IPS-NIHi7 (cell line): ENCODE results near the gene NAPSA.

Source experiments
- DNase-seq: peaks from one replicate; pipeline ENCODE4 v3.0.0; 2012; ENCODE audit warnings: mixed read lengths; ENCODE audit errors: extremely low spot score

NAPSA gene

GRCh38 chr19:50384685-50385535 lies 19.5 kb upstream of the NAPSA start:
- no peak for DNase-seq

DNA sequence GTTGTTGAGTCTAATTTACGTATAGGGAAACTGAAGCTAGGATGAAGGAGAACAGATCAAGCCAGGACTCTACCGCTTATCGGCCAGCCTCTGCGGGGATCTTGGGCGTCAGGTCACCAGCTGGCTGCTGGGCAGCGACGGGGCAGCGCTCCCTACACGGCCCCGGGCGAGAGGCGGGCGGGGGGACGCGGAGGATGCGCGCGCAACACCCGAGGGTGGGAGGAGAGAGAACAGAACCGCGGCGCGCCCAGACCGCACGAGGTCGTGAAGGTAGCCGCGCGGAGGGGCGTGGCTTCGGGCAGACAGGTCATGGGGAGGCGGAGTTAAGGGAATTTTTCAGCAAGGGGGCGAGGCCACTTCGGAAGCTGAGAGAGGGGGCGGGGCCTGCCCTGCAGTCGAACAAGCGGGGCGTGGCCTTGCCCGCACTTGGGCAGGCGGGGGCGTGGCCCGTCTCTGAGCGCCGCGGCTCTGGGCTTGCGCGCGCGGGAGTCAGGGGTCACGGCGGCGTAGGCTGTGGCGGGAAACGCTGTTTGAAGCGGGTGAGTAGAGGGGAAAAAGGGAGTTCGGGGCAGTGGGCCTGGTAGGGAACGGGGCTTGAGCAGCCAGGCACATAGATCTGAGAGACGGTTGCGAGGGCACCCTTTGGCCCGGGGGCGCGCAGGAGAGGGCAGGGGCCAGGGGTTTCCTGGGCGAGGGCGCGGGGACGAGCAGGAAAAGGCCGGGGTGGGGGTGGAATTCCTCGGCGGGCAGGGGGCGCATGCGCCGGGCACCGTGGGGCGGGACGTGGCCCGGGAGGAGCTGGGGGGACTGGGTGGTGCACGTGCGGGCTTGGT lies 18.6 kb upstream of the NAPSA start, which contains the start of gene POLD1:
TSS of gene POLD1 (plus strand) at position 496 of the 833 bp plus-strand sequence. CDS start 14,505 bp downstream, outside the sequence.
- DNase-seq, result peak; percentile 98

GRCh38 chr19:50383001-50383851 lies 17.8 kb upstream of the NAPSA start:
- DNase-seq, result no peak

DNA sequence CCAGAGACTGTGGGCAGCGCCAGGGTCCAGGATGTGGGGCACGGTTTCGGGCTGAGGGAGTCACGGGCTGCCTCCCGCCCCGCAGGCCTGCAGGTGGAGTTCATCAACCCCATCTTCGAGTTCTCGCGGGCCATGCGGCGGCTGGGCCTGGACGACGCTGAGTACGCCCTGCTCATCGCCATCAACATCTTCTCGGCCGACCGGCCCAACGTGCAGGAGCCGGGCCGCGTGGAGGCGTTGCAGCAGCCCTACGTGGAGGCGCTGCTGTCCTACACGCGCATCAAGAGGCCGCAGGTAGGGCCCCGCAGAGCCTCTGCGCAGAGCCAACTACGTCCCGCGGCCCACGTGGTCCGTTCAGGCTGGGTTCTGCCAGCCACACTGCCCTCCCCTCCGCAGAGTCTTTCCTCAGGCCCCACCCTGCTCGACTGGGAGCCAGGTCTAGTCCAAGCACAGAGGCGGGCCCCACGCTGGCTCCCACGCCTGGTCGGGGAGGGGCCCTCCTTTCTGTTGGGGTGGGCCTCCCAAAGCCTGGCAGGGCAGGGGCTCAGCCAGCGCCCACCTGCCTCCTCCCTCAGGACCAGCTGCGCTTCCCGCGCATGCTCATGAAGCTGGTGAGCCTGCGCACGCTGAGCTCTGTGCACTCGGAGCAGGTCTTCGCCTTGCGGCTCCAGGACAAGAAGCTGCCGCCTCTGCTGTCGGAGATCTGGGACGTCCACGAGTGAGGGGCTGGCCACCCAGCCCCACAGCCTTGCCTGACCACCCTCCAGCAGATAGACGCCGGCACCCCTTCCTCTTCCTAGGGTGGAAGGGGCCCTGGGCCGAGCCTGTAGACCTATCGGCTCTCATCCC lies 16.7 kb upstream of the NAPSA start:
- DNase-seq, result no peak

DNA sequence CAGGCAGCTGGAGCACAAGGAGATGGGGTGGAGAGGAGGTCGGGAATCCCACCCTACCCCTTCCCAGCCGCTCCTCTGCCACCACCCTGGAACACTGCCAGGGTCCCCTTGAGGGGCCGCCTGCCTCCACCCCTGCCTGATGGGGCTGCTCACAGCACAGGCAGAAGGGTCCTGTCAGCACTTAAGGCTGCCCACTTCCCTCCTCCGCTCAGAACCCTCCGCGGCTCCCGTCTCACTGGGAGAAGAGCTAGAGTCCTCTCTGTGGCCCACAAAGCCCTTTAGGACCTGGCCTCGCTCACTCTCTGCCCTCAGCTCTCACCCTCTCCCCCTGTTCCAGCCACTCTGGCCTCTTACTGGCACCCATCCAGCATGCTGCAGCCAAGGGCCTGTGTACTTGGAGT lies 15.3 kb upstream of the NAPSA start:
- DNase-seq, result no peak

DNA sequence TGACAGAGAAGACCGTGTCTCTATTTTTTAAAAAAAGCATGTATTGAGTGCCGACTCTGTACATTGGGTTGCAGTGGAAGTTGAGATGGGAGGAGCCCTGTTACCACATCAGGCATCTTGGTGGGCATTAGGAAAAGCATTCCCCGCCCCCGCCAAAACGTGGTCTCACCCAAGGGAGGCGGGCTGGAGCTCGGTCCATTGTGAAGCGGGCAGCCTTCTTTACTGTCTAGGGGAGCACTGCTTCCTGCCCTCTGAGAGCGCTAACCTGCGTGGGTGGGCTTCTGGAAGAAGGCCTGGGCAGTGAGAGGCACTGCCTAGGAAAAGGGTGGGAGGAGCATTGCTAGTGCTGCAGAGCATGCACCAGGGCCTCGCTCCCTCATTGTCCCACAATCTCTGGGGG lies 14.7 kb upstream of the NAPSA start:
- DNase-seq, result no peak

GRCh38 chr19:50379602-50380001 lies 14.2 kb upstream of the NAPSA start:
- no peak for DNase-seq

DNA sequence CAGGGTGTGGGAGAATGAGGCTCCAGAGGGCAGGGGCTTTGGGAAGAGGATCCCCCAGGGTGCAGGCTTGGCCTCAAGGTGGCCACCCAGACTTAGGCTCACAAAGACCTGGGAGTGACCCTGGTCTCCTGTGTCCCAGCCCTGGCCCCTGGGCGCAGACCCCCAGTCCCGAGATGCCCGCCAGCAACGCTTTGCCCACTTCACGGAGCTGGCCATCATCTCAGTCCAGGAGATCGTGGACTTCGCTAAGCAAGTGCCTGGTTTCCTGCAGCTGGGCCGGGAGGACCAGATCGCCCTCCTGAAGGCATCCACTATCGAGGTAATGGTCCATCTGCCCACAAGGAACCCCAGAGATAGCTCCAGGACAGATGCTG lies 13.4 kb upstream of the NAPSA start:
- no peak for DNase-seq

DNA sequence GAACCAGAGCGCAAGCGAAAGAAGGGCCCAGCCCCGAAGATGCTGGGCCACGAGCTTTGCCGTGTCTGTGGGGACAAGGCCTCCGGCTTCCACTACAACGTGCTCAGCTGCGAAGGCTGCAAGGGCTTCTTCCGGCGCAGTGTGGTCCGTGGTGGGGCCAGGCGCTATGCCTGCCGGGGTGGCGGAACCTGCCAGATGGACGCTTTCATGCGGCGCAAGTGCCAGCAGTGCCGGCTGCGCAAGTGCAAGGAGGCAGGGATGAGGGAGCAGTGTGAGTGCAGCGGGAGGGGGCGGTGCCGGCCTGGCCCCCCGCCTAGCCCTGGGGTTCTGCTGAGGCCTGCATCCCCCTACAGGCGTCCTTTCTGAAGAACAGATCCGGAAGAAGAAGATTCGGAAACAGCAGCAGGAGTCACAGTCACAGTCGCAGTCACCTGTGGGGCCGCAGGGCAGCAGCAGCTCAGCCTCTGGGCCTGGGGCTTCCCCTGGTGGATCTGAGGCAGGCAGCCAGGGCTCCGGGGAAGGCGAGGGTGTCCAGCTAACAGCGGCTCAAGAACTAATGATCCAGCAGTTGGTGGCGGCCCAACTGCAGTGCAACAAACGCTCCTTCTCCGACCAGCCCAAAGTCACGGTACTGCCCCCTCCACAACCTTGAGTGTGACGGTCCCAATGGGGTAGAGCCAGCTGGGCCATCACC lies 12.9 kb upstream of the NAPSA start:
- no peak for DNase-seq

GRCh38 chr19:50377517-50377916 lies 12.1 kb upstream of the NAPSA start:
- DNase-seq, result no peak

- no peak for DNase-seq
These were observed 11.6 kb upstream of the NAPSA start for GRCh38 chr19:50377051-50377461.

DNA sequence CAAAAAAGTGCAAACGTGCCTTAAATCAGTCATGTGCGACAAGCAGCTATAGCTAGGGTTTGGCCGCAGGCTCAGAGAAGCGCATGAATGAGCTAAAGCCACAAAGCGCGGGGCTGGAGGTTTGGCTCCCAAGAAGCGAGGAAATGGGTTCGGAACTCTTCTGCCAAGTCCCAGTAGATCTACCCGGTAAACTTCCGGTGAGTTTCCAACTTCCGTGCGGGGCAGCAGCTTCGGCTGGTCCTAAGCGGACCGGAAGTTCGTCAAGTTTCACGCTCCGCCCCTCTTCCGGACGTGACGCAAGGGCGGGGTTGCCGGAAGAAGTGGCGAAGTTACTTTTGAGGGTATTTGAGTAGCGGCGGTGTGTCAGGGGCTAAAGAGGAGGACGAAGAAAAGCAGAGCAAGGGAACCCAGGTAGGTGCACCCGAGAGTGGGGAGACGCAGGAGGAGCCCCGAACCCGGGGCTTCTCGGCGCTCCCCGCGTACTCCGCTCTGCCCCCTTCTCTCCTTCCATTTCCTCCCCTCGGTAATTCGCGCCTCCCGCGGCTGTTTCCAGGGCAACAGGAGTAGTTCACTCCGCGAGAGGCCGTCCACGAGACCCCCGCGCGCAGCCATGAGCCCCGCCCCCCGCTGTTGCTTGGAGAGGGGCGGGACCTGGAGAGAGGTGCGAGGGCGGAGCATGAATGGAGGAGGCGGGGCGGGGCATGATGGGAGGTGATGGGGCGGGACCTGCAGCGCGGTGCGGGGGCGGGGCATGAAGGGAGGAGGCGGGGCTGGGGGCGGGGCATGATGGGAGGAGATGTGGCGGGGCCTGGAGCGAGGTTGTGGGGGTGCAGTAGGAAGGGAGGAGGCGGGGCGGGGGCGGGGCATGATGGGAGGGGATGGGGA lies 11.0 kb upstream of the NAPSA start, which contains the start of gene NR1H2:
TSS of gene NR1H2 (plus strand) at position 292 of the 885 bp plus-strand sequence. CDS start 1,149 bp downstream, outside the sequence.
- DNase-seq, result peak; percentile 89

- no peak for DNase-seq
These were observed 6.6 kb upstream of the NAPSA start for GRCh38 chr19:50371914-50372475.

GRCh38 chr19:50368649-50369570 lies 3.5 kb upstream of the NAPSA start:
- DNase-seq, result peak; percentile 80

DNA sequence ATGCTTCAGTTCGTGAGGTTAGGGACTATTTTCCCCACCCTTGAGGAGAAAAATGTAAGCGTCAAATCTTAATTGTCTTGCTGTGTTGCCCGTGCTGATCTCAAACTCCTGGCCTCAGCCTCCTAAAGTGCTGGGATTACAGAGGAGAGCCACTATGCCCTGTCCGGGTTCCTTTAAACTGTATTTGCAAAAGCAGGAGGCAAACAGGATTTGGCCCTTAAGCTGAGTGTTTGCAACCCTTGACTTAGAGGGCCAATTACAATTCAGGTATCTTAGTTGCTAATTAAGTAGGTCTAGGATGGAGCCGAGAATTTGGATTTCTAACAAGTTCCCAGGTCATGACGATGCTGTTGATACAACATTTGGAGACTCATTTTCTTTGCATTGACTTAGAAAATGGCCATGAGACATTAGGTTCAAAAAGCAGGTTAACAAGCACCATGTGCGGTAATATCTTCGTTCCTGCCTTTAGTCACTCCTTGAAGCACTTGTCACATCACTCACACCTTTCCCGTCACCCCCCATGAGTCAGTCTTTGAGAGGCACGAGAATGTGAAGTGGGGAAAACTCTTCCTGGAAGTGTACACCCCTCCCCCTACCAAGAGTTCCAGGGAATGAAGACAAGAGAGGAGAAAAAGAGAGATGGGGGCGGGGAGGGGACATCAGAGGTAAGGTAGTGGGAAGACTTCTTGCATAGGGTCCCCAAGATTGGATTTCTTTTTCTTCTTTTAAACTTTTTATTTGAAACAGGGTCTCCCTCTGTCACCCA lies 2.6 kb downstream of the NAPSA start:
- DNase-seq, result no peak

DNA sequence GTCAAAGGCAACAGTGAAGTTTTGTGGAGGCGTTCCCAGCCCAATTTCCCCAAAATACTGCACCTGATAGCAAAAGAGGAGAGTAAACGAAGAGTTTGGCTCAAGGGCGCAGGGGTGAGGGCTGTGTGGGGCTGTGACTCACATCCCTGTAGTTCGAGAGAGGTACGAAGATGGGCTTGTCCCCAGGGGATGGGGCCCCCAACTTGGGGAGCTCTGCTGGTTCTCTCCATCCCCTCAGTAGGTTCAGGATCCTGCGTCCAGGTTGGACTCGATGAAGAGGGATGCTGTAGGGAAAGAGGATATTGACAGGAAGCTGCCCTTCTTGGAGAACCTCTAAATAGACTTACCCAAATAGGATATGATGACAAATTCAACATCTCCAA lies 3.4 kb downstream of the NAPSA start:
- no peak for DNase-seq
